GM23338 (cell line): ENCODE results near the gene TRHDE. TPM values are rescaled to one million over a fixed set of nuclear protein-coding genes. Genes with fewer than 3 reads are reported as not detected.

Experiments
- ATAC-seq: fragments of 200-7000 bp; cut with Tn5 transposase; 3 replicates; pipeline ENCODE4 v1.9.1; 2020
- DNase-seq: peaks from one replicate; pipeline ENCODE4 v3.0.0-alpha.2; 2015; ENCODE audit warnings: low spot score
- H2AFZ ChIP-seq: fragments of 200-600 bp; sonication (generic); 2 replicates; pipeline ENCODE4 v1.8.0; 2016; ENCODE audit warnings: antibody characterized with exemption, mild to moderate bottlenecking, moderate library complexity
- H3F3A ChIP-seq: fragments of 200-600 bp; sonication (generic); replicated peaks from 2 replicates; pipeline ENCODE4 v1.8.0; 2017; ENCODE audit warnings: antibody characterized with exemption, mixed run types, low read depth
- H3K27ac ChIP-seq: fragments of 200-600 bp; sonication (generic); 2 replicates; pipeline ENCODE4 v1.6.1; 2016; ENCODE audit warnings: low read depth
- H3K27me3 ChIP-seq: fragments of 200-600 bp; sonication (generic); 2 replicates; pipeline ENCODE4 v1.8.0; 2016; ENCODE audit warnings: mild to moderate bottlenecking, mixed run types, moderate library complexity; ENCODE audit not compliant: insufficient read depth
- H3K36me3 ChIP-seq: fragments of 200-600 bp; sonication (generic); 2 replicates; pipeline ENCODE4 v1.8.0; 2016; ENCODE audit warnings: mild to moderate bottlenecking; ENCODE audit not compliant: insufficient read depth
- H3K4me1 ChIP-seq: fragments of 200-600 bp; sonication (generic); 2 replicates; pipeline ENCODE4 v1.8.0; 2016; ENCODE audit warnings: mild to moderate bottlenecking, moderate library complexity; ENCODE audit not compliant: insufficient read depth
- H3K4me2 ChIP-seq: fragments of 200-600 bp; sonication (generic); 2 replicates; pipeline ENCODE4 v1.7.1; 2017; ENCODE audit warnings: mixed run types
- H3K4me3 ChIP-seq: fragments of 200-600 bp; sonication (generic); 2 replicates; pipeline ENCODE4 v1.6.1; 2016; ENCODE audit warnings: mixed run types
- H3K79me2 ChIP-seq: fragments of 200-600 bp; sonication (generic); replicated peaks from 2 replicates; pipeline ENCODE4 v1.8.0; 2017; ENCODE audit warnings: mild to moderate bottlenecking; ENCODE audit not compliant: insufficient read depth
- H3K9me2 ChIP-seq: fragments of 200-600 bp; sonication (generic); 2 replicates; pipeline ENCODE4 v1.8.0; 2017; ENCODE audit not compliant: insufficient read depth
- H4K20me1 ChIP-seq: fragments of 200-600 bp; sonication (generic); replicated peaks from 2 replicates; pipeline ENCODE4 v1.8.0; 2017; ENCODE audit warnings: mild to moderate bottlenecking; ENCODE audit not compliant: insufficient read depth
- H3K27ac Mint-ChIP-seq: 2 replicates; pipeline ENCODE4 v1.8.0; 2020; ENCODE audit warnings: inconsistent platforms, mild to moderate bottlenecking, moderate library complexity, mixed read lengths
- H3K27me3 Mint-ChIP-seq: 3 replicates; pipeline ENCODE4 v1.8.0; 2022; ENCODE audit warnings: low read depth, mild to moderate bottlenecking, moderate library complexity, mixed read lengths, inconsistent platforms; ENCODE audit not compliant: insufficient read depth, poor library complexity
- H3K36me3 Mint-ChIP-seq: 3 replicates; pipeline ENCODE4 v1.8.0; 2021; ENCODE audit warnings: low read depth, mild to moderate bottlenecking, inconsistent platforms, moderate library complexity, mixed read lengths
- H3K4me1 Mint-ChIP-seq: 3 replicates; pipeline ENCODE4 v1.8.0; 2020; ENCODE audit warnings: mild to moderate bottlenecking, inconsistent platforms, mixed read lengths
- H3K4me3 Mint-ChIP-seq: 3 replicates; pipeline ENCODE4 v1.8.0; 2021; ENCODE audit warnings: moderate library complexity, mild to moderate bottlenecking, inconsistent platforms, mixed read lengths
- H3K9me3 Mint-ChIP-seq: 3 replicates; pipeline ENCODE4 v1.8.0; 2020; ENCODE audit warnings: moderate library complexity, mild to moderate bottlenecking, inconsistent platforms, mixed read lengths
- CREB1 ChIP-seq: fragments of 250-450 bp; sonication (Bioruptor Pico); IDR thresholded peaks from 2 replicates; pipeline ENCODE4 v1.5.0; 2020; ENCODE audit warnings: low read depth, mild to moderate bottlenecking, moderate library complexity
- EZH2 ChIP-seq: fragments of 200-600 bp; sonication (generic); IDR thresholded peaks from one replicate; pipeline ENCODE4 v1.8.0; 2017; ENCODE audit warnings: antibody characterized with exemption, mild to moderate bottlenecking, low read depth; ENCODE audit not compliant: unreplicated experiment
- EZH2phosphoT487 ChIP-seq: fragments of 200-600 bp; sonication (generic); IDR thresholded peaks from one replicate; pipeline ENCODE4 v1.8.1; 2018; ENCODE audit warnings: antibody characterized with exemption; ENCODE audit not compliant: unreplicated experiment
- JUNB ChIP-seq: IDR thresholded peaks from one replicate; pipeline ENCODE4 v1.6.1; 2016; ENCODE audit warnings: antibody characterized with exemption; ENCODE audit not compliant: unreplicated experiment
- NANOG ChIP-seq: IDR thresholded peaks from 2 replicates; pipeline ENCODE4 v1.6.1; 2016; ENCODE audit warnings: antibody characterized with exemption, borderline replicate concordance
- POLR2AphosphoS5 ChIP-seq: IDR thresholded peaks from 2 replicates; pipeline ENCODE4 v1.6.1; 2016; ENCODE audit warnings: antibody characterized with exemption, low read depth
- STAT1 ChIP-seq: IDR thresholded peaks from one replicate; pipeline ENCODE4 v1.6.1; 2016; ENCODE audit warnings: antibody characterized with exemption; ENCODE audit not compliant: unreplicated experiment
- ZNF114 ChIP-seq: fragments of 250-450 bp; sonication (Bioruptor Pico); IDR thresholded peaks from 2 replicates; pipeline ENCODE4 v1.5.0; 2020; ENCODE audit warnings: mild to moderate bottlenecking, moderate library complexity
- ZNF331 ChIP-seq: fragments of 250-450 bp; sonication (Bioruptor Pico); IDR thresholded peaks from 2 replicates; pipeline ENCODE4 v1.5.0; 2020; ENCODE audit warnings: low read depth, mild to moderate bottlenecking, moderate library complexity
- polyA plus RNA-seq: library from polyadenylated mRNA; unstranded; fragments of >200 nt; fragmentation: Nextera tagmentation; extraction: Ambion mirVana; gene quantifications from 2 replicates; pipeline ENCODE4 v1.2.1, GENCODE V29; 2016
- total RNA-seq: library from RNA; depleted of rRNA; stranded (reverse); fragments of >200 nt; shearing (Covaris generic); gene quantifications from 2 replicates; pipeline ENCODE4 v1.2.3, GENCODE V29; 2014
- TF ChIP-seq, protein P1 (sequence below), 2 experiments: fragments of 200-600 bp in 1 of 2; sonication (generic) in 1 of 2; conservative IDR thresholded peaks; 2 replicates each; pipeline versions ENCODE4 v1.5.1 to v1.6.1; 2016 to 2017; ENCODE audit warnings: antibody characterized with exemption in 2 of 2, low read depth in 2 of 2, mild to moderate bottlenecking in 2 of 2, moderate library complexity in 1 of 2
- TF ChIP-seq, protein P2 (sequence below): IDR thresholded peaks from one replicate; pipeline ENCODE4 v1.6.1; 2018; ENCODE audit warnings: antibody characterized with exemption; ENCODE audit not compliant: unreplicated experiment
- TF ChIP-seq, protein P3 (sequence below): fragments of 250-450 bp; sonication (Bioruptor Pico); IDR thresholded peaks from 2 replicates; pipeline ENCODE4 v1.5.0; 2020; ENCODE audit warnings: mild to moderate bottlenecking, moderate library complexity
- TF ChIP-seq, protein P4 (sequence below): IDR thresholded peaks from 2 replicates; pipeline ENCODE4 v1.6.1; 2016; ENCODE audit warnings: antibody characterized with exemption

Gene TRHDE
- total and polyA plus RNA-seq, 2 experiments from 2014 or later: 1.3 to 7.7 TPM

DNA sequence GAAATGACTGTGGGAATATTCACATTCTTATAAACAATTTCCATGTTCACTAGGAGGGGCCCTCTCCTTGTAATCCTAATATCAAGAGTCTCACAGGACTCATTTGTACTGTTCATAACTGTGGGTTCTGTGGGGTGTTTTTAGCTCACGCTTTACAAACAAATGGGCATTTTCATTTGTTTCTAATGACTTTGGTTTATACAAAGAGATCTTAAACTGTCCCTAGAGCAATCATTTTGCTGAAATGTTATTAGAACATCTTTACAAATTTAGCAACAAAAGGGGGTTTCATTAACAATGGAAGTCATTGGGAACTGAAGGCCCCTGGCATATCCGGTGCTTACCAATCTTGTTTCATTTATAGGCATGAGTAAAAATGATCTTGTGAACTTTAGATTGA lies 370.5 kb downstream of the TRHDE start:
- no peak overlapping the region for H3K27ac ChIP-seq
- peaks cover 14% of the 10 kb centered on the region for H3K9me3 Mint-ChIP-seq
- DNase-seq (no peak), ATAC-seq (no peak)
- peaks cover 5% of the 10 kb centered on the region; the same call in 1 of the 2 replicates for H3K9me2 ChIP-seq
- H3K4me2 ChIP-seq: no peak overlapping the region
- peaks cover 8% of the 10 kb centered on the region for H3K4me1 Mint-ChIP-seq
- no peak overlapping the region for H2AFZ ChIP-seq
- H3K36me3 Mint-ChIP-seq: peaks cover 8% of the 10 kb centered on the region
- no peak overlapping the region for H3K4me3 Mint-ChIP-seq
- no peak overlapping the region for H3K27ac Mint-ChIP-seq
- H3K4me3 ChIP-seq: no peak overlapping the region
- H3K79me2 ChIP-seq: no peaks in the 10 kb centered on the region
- no peaks in the 10 kb centered on the region for H3K4me1 ChIP-seq
- H3F3A ChIP-seq: no peaks in the 10 kb centered on the region
- H3K27me3 ChIP-seq: no peaks in the 10 kb centered on the region
- no peak for TF ChIP-seq EZH2
- no peak for TF ChIP-seq POLR2AphosphoS5
- no peak for TF ChIP-seq STAT1
- TF ChIP-seq, protein P1, sequence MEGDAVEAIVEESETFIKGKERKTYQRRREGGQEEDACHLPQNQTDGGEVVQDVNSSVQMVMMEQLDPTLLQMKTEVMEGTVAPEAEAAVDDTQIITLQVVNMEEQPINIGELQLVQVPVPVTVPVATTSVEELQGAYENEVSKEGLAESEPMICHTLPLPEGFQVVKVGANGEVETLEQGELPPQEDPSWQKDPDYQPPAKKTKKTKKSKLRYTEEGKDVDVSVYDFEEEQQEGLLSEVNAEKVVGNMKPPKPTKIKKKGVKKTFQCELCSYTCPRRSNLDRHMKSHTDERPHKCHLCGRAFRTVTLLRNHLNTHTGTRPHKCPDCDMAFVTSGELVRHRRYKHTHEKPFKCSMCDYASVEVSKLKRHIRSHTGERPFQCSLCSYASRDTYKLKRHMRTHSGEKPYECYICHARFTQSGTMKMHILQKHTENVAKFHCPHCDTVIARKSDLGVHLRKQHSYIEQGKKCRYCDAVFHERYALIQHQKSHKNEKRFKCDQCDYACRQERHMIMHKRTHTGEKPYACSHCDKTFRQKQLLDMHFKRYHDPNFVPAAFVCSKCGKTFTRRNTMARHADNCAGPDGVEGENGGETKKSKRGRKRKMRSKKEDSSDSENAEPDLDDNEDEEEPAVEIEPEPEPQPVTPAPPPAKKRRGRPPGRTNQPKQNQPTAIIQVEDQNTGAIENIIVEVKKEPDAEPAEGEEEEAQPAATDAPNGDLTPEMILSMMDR (conservative IDR thresholded peaks at IDR 0.05; ENCODE audit: low read depth in 2 of 2): no peak
- TF ChIP-seq CREB1 (CRISPR knock-in tag): no peak
- TF ChIP-seq, protein P2, sequence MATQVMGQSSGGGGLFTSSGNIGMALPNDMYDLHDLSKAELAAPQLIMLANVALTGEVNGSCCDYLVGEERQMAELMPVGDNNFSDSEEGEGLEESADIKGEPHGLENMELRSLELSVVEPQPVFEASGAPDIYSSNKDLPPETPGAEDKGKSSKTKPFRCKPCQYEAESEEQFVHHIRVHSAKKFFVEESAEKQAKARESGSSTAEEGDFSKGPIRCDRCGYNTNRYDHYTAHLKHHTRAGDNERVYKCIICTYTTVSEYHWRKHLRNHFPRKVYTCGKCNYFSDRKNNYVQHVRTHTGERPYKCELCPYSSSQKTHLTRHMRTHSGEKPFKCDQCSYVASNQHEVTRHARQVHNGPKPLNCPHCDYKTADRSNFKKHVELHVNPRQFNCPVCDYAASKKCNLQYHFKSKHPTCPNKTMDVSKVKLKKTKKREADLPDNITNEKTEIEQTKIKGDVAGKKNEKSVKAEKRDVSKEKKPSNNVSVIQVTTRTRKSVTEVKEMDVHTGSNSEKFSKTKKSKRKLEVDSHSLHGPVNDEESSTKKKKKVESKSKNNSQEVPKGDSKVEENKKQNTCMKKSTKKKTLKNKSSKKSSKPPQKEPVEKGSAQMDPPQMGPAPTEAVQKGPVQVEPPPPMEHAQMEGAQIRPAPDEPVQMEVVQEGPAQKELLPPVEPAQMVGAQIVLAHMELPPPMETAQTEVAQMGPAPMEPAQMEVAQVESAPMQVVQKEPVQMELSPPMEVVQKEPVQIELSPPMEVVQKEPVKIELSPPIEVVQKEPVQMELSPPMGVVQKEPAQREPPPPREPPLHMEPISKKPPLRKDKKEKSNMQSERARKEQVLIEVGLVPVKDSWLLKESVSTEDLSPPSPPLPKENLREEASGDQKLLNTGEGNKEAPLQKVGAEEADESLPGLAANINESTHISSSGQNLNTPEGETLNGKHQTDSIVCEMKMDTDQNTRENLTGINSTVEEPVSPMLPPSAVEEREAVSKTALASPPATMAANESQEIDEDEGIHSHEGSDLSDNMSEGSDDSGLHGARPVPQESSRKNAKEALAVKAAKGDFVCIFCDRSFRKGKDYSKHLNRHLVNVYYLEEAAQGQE: no peak
- no peak for TF ChIP-seq JUNB
- TF ChIP-seq ZNF331 (CRISPR knock-in tag): no peak
- TF ChIP-seq NANOG: no peak
- no peak for TF ChIP-seq EZH2phosphoT487
- no peak for TF ChIP-seq ZNF114
- TF ChIP-seq, protein P3, sequence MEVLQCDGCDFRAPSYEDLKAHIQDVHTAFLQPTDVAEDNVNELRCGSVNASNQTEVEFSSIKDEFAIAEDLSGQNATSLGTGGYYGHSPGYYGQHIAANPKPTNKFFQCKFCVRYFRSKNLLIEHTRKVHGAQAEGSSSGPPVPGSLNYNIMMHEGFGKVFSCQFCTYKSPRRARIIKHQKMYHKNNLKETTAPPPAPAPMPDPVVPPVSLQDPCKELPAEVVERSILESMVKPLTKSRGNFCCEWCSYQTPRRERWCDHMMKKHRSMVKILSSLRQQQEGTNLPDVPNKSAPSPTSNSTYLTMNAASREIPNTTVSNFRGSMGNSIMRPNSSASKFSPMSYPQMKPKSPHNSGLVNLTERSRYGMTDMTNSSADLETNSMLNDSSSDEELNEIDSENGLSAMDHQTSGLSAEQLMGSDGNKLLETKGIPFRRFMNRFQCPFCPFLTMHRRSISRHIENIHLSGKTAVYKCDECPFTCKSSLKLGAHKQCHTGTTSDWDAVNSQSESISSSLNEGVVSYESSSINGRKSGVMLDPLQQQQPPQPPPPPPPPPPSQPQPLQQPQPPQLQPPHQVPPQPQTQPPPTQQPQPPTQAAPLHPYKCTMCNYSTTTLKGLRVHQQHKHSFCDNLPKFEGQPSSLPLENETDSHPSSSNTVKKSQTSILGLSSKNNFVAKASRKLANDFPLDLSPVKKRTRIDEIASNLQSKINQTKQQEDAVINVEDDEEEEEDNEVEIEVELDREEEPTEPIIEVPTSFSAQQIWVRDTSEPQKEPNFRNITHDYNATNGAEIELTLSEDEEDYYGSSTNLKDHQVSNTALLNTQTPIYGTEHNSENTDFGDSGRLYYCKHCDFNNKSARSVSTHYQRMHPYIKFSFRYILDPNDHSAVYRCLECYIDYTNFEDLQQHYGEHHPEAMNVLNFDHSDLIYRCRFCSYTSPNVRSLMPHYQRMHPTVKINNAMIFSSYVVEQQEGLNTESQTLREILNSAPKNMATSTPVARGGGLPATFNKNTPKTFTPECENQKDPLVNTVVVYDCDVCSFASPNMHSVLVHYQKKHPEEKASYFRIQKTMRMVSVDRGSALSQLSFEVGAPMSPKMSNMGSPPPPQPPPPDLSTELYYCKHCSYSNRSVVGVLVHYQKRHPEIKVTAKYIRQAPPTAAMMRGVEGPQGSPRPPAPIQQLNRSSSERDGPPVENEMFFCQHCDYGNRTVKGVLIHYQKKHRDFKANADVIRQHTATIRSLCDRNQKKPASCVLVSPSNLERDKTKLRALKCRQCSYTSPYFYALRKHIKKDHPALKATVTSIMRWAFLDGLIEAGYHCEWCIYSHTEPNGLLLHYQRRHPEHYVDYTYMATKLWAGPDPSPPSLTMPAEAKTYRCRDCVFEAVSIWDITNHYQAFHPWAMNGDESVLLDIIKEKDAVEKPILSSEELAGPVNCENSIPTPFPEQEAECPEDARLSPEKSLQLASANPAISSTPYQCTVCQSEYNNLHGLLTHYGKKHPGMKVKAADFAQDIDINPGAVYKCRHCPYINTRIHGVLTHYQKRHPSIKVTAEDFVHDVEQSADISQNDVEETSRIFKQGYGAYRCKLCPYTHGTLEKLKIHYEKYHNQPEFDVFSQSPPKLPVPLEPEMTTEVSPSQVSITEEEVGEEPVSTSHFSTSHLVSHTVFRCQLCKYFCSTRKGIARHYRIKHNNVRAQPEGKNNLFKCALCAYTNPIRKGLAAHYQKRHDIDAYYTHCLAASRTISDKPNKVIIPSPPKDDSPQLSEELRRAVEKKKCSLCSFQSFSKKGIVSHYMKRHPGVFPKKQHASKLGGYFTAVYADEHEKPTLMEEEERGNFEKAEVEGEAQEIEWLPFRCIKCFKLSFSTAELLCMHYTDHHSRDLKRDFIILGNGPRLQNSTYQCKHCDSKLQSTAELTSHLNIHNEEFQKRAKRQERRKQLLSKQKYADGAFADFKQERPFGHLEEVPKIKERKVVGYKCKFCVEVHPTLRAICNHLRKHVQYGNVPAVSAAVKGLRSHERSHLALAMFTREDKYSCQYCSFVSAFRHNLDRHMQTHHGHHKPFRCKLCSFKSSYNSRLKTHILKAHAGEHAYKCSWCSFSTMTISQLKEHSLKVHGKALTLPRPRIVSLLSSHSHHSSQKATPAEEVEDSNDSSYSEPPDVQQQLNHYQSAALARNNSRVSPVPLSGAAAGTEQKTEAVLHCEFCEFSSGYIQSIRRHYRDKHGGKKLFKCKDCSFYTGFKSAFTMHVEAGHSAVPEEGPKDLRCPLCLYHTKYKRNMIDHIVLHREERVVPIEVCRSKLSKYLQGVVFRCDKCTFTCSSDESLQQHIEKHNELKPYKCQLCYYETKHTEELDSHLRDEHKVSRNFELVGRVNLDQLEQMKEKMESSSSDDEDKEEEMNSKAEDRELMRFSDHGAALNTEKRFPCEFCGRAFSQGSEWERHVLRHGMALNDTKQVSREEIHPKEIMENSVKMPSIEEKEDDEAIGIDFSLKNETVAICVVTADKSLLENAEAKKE: no peak
- TF ChIP-seq, protein P4, sequence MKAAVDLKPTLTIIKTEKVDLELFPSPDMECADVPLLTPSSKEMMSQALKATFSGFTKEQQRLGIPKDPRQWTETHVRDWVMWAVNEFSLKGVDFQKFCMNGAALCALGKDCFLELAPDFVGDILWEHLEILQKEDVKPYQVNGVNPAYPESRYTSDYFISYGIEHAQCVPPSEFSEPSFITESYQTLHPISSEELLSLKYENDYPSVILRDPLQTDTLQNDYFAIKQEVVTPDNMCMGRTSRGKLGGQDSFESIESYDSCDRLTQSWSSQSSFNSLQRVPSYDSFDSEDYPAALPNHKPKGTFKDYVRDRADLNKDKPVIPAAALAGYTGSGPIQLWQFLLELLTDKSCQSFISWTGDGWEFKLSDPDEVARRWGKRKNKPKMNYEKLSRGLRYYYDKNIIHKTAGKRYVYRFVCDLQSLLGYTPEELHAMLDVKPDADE: no peak
- no peaks in the 10 kb centered on the region for H3K36me3 ChIP-seq
- no peaks in the 10 kb centered on the region for H4K20me1 ChIP-seq
- no peaks in the 10 kb centered on the region for H3K27me3 Mint-ChIP-seq
